KOPT-K1 (cell line): ENCODE results near the gene NRP2.

Experiments used
- H3K27ac ChIP-seq: fragments of 200-600 bp; sonication (generic); 2 replicates; pipeline ENCODE4 v1.5.1; 2016; ENCODE audit warnings: antibody characterized with exemption, mild to moderate bottlenecking, low read depth, low read length; ENCODE audit not compliant: poor library complexity, severe bottlenecking
- H3K36me3 ChIP-seq: fragments of 200-600 bp; sonication (generic); 2 replicates; pipeline ENCODE4 v1.5.1; 2017; ENCODE audit warnings: antibody characterized with exemption, mild to moderate bottlenecking, low read length, moderate library complexity; ENCODE audit not compliant: insufficient read depth
- H3K9me3 ChIP-seq: fragments of 200-600 bp; sonication (generic); 2 replicates; pipeline ENCODE4 v1.5.1; 2017; ENCODE audit warnings: antibody characterized with exemption, low read length, mild to moderate bottlenecking; ENCODE audit not compliant: insufficient read depth, poor library complexity, severe bottlenecking

NRP2 gene

DNA sequence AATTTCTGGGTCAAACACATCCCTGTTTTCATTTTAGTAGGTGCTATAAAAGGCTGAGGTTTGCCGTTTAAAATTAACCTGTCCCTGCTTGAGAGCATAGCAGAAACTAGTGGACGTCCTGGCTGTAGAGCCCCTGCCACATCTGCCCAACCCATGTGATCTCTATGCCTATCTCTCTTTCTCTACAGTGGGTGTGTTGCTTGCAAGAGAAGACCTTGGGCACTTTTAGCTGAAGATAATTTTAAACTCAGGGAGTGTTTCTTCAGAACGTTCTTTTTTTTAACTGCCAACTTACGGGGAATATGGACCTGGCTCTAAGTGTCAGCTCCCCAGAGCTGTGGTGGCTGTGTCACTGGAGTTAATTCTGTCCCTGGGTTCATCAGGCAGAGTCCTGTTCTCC lies 100.6 kb downstream of the NRP2 start:
- no peaks in the 10 kb centered on the region for H3K9me3 ChIP-seq
- no peak overlapping the region for H3K27ac ChIP-seq
- no peaks in the 10 kb centered on the region for H3K36me3 ChIP-seq

DNA sequence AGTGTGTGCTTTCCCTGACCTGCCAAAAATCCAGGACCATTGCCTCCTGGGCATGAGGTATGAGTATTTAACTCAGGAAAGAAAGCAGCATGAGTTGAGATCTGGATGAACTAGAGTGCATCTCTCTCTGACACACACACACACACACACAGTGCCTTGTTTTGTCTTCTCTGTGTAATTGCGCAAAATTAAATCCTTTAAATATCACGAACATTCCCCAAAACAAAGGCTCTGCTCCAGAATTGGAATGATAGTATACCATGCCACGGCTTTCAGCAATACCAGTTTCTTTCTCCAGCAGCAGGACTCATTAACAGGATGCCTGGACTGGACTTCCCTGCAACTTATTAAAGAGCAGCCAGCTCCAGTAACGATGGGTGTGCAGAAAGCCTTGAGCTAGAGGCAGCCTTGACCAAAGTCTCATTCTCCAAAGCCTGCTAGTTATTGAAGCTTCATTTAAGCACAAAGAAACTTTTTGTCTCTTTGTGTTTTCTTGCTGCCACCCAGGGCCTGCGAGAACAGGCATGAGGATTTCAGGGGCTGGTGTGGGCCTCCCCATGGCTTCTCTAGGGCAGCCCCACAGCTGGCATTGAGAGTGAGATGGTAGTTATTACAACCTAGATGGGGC lies 101.7 kb downstream of the NRP2 start:
- H3K27ac ChIP-seq: no peak overlapping the region
- no peaks in the 10 kb centered on the region for H3K36me3 ChIP-seq
- no peaks in the 10 kb centered on the region for H3K9me3 ChIP-seq

DNA sequence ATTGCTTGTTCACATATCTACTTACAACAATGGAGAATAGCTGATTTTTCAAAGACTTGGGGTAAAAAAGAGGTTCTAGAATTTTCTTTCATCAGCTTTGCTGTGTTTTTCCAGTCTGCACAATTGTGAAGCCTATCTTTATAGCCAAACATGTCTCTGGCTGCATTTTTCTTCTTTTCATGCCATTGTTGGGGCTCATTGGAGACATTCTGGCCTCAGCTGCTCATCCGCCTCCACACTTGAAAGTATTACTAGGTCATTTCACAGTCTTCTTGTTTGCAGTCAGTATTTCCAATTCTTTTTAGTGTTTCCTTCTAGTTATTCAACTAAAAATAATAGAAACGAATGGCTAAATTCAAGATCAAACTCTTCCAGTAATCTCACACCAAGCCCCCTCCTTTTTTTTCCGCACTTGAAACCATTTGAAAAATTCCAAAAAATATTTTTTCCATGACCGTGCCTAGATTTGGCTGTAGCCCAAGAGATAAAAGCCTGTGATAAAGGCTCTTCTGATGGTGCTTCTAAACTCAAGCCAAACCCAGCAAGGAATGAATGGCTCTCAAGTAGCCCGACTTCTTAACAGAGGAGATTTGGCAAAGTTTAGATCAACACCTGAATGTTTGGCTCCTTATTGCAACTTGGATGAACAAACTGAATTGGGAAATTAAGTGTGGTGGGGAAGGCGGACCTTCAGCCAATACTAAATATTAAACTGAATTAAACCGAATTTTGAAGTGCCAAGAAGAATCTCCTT lies 103.4 kb downstream of the NRP2 start:
- Histone ChIP-seq H3K36me3 (no peaks in the 10 kb centered on the region), H3K9me3 (no peaks in the 10 kb centered on the region), H3K27ac (no peak overlapping the region)

DNA sequence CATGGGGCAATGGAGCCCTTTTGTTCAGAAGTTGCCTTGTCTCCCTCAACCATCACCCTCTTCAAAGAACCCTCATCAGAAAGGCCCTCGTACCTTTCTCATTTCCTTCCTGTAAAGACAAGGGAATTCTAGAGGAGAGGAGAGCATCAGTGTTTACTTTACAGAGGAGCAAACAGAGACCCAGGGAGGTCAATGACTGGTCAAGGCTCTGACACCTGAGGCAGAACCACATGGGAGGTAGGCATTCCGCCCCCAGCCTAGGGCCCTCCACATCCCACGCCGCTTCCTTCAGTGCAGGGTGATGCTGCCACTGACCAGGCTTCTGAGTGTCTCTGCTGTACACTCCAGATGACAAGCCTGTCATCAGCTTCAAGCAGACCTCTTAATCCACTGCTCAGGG lies 104.7 kb downstream of the NRP2 start:
- Histone ChIP-seq H3K36me3 (no peaks in the 10 kb centered on the region), H3K27ac (no peak overlapping the region), H3K9me3 (no peaks in the 10 kb centered on the region)

DNA sequence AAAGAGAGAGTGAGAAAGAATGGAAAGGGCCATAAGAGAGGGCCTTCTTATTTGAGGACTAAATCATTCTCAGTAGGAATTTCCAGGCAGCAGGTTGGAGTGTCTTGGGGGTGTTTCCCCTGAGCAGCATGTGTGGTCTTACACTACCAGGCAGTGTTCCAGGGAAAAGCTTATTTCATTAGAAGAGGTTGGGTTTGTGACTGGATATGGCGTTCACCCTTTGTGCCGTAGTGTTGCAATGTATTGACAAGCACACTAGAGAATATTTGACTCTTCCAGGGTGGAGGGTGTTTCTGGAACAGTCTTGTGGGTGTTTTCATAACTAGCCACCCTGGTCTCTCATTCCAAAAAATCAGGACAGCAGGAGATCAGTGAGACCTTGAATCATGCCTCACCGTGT lies 105.5 kb downstream of the NRP2 start:
- no peaks in the 10 kb centered on the region for H3K36me3 ChIP-seq
- no peaks in the 10 kb centered on the region for H3K9me3 ChIP-seq
- H3K27ac ChIP-seq: no peak overlapping the region

DNA sequence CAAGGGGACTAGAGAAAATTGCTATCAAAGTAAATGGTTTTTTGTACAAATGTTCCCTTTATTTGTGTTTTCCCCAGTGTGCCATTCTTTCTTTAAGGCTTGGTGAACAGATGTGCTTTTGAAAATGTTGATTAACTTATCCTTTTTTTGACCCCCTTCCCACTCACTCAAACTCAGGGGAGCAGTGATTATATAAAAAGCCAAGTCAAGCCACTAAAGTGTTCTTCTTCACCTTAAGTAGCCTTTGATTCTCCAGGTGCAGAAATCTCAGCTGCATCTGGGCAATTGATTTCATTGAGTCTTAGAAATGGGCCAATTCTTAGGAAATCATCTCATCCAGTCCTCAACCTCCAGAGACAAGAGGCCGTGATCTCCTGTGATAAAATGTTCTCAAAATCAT lies 107.6 kb downstream of the NRP2 start:
- H3K36me3 ChIP-seq: no peaks in the 10 kb centered on the region
- no peak overlapping the region for H3K27ac ChIP-seq
- no peaks in the 10 kb centered on the region for H3K9me3 ChIP-seq

DNA sequence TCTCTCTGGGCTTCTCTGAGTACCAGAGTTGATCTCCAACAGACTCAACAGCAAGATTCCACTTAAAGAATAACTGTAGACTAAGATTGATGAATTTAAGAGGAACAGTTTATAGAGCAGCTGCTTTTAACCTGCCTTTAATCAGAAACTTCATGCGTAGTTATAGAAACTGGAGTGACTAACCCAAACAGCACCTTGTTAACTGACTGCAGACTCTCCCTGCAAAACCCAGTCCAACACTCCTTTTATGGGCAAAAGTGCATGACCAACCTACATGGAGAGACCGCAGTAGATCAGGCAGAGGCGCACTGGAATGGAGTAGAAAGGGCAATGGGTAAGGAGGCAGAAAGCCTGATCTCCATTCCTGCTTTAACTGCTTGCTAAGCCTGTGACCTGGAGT lies 110.6 kb downstream of the NRP2 start:
- no peaks in the 10 kb centered on the region for H3K9me3 ChIP-seq
- no peaks in the 10 kb centered on the region for H3K36me3 ChIP-seq
- H3K27ac ChIP-seq: no peak overlapping the region

DNA sequence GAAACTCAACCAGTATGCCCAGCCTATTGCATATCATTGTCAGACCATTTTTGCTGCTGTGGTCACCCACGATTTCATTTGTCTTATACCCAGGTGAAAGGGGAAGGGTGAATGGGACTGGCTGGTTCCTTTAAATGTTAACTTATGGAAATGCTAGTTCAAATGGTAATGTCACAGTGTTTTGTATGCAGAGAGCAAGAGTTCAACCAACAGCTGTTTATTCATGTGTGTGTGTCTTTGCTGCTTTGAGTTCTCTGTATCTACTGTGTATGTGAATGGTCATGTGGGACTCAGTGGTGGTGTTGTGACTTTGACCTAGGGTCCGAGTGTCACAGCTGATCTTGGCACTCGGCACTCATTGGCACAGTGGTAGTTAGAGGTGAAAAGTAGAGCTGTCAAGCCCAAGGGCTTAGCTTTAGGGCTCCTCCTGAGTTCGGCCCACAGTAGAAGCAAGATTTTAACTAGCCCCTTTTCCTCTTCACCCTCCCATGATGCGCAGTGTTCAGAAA lies 114.6 kb downstream of the NRP2 start:
- peaks cover 6% of the 10 kb centered on the region for H3K9me3 ChIP-seq
- no peak overlapping the region for H3K27ac ChIP-seq
- no peaks in the 10 kb centered on the region for H3K36me3 ChIP-seq

DNA sequence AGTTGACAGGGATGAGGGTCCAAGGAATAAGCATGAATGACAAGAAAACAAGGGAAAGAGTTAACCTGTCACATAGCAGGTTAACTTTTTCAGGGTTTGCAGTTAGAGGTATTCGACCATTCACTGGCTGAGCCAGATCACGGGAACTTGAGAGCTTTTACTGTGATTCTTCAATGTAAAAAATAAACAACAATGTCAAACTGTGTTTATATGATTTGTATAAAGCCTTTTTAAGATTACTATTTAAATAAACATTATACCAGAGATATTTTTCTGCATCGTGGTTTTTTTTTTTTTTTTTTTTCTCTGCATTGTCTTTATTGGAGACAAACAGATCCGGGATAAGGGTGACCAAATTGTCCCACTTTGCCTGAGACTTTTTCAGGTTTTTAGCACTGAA lies 115.6 kb downstream of the NRP2 start:
- Histone ChIP-seq H3K9me3 (peaks cover 6% of the 10 kb centered on the region), H3K36me3 (no peaks in the 10 kb centered on the region), H3K27ac (no peak overlapping the region)

DNA sequence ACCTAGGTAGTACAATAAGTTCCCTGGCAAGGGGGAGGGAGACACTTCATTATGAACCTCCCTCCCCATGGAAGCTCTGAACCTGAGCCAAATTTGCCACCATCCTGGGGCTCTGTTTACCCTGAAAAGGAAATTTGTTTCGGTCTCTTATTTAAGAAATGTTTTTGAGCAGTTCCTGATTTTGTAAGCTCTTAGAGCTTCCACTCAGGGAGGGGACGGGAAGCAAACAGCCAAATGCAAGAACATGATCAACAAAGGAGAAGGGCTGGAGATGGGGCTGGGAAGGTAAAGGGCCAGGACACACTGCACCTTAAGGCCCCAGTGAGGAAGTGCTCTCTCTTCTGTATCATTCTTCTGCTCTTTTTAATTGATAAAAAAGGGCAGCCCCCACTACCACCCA lies 117.9 kb downstream of the NRP2 start:
- no peaks in the 10 kb centered on the region for H3K36me3 ChIP-seq
- no peak overlapping the region for H3K27ac ChIP-seq
- H3K9me3 ChIP-seq: peaks cover 6% of the 10 kb centered on the region

DNA sequence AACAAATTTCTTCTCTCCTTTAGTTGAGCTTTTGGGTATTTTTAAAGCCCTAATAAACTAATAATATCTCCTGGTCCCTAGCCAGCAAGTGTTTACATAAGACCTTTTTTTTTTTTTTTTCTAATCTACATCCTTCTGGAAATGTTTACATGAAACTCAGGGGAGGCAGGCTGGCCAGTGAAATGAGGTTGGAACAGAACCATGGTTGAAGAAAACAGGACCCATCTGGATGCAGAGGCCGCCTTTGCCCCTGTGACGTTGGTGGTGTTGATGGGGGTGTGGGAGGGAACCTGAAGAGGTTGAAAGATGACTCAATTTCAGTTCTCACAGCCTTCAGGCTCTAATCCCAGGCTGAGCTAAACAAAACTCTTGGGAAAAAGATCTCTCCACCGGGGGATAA lies 118.5 kb downstream of the NRP2 start:
- H3K9me3 ChIP-seq: peaks cover 6% of the 10 kb centered on the region
- no peaks in the 10 kb centered on the region for H3K36me3 ChIP-seq
- no peak overlapping the region for H3K27ac ChIP-seq

DNA sequence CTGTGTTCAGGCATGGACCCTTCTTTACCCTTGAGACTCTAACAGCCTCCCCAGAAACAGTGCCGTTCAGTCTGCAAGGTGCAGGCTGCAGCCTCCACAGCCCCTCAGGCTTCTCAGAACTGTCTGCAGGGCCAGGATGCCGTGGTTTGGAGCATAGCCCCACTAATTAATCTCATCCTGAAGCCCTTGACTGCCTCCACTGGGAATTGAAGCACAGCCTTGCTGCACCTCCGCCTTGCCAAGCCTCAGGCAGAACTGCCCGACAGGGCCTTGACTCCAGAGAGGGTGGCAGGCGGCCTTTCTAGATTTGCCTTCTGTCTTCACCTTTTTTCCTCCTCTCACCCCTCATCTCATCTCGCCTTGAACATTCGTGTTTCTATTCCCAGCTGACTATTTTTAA lies 119.8 kb downstream of the NRP2 start:
- no peak overlapping the region for H3K27ac ChIP-seq
- peaks cover 6% of the 10 kb centered on the region for H3K9me3 ChIP-seq
- no peaks in the 10 kb centered on the region for H3K36me3 ChIP-seq

DNA sequence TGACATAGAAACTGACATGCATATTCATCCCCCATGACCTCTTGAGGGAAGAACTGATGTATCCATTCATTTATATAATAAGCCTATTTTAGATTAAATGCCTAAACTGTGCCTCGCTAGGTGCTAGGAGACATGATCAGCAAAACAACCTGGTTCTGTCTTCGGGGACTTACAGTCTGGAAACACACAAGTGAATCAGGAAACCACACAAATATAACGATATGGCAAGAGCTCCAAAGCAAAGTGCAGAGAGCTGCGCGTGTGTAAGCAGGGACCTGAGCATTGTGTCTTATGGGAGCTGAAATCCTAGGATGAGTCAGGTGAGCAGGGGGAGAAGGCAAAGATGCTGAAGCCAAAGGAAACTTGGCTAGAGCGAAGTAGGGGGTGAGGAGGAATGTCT lies 120.6 kb downstream of the NRP2 start:
- H3K36me3 ChIP-seq: no peaks in the 10 kb centered on the region
- no peak overlapping the region for H3K27ac ChIP-seq
- H3K9me3 ChIP-seq: peaks cover 6% of the 10 kb centered on the region

DNA sequence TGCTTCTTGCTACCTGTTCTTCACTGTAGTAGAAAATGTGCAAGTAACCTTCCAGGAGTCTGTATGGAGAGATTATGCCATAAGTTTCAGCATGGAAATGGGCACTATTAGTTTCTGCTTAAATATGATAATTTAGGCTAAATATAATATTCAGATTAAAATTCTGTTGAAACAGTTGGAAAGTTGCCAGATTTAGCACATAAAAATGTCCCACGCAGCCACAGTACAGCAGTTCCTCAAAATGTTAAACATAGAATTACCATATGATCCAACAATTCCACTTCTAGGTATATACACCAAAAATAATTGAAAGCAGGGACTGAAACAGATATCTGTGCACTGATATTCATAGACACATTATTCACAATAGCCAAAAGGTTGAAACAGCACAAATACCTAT lies 121.2 kb downstream of the NRP2 start:
- H3K27ac ChIP-seq: no peak overlapping the region
- peaks cover 4% of the 10 kb centered on the region for H3K9me3 ChIP-seq
- no peaks in the 10 kb centered on the region for H3K36me3 ChIP-seq

DNA sequence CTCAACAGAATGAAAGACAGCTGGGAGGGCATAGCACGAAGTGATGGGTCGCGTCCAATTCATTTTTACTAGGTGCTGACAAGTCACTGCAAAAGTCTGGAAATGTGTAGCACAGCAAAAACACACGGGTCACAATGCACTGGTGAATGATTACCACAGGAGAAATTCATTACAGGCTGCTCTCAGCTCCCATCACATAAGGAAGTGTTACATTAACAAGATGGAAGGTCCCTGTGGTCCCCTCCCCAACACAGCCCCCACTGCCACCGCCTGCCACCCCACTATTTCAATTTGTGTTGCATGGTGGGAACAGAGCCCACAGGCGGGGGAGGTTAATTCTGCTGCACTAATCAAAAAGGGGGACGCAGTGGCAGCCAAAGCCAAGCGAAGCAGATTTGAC lies 122.8 kb downstream of the NRP2 start:
- H3K36me3 ChIP-seq: no peaks in the 10 kb centered on the region

More for the DNA sequence above, 122.8 kb downstream of the NRP2 start:
- Histone ChIP-seq H3K27ac (no peak overlapping the region), H3K9me3 (no peaks in the 10 kb centered on the region)
